Activated T-helper 17 cell treated with anti-CD3 and anti-CD28 coated beads, Interleukin-2, amount 50 U/mL, for 72 hours (primary cell): Measurements from ENCODE around the gene MRPL44. TPM values are rescaled to one million over a fixed set of nuclear protein-coding genes. Genes with fewer than 3 reads are reported as not detected.

ENCODE experiments used
- ATAC-seq: fragments of 150-1000 bp; cut with Tn5 transposase; replicated peaks from 2 replicates; pipeline ENCODE4 v1.10.0; 2021; ENCODE audit warnings: mild to moderate bottlenecking, moderate library complexity
- H3K27ac Mint-ChIP-seq: one replicate; pipeline ENCODE4 v1.8.0; 2022; ENCODE audit warnings: mixed read lengths
- H3K27me3 Mint-ChIP-seq: one replicate; pipeline ENCODE4 v1.8.0; 2022; ENCODE audit warnings: mixed read lengths
- H3K36me3 Mint-ChIP-seq: one replicate; pipeline ENCODE4 v1.8.0; 2022; ENCODE audit warnings: low read depth, mild to moderate bottlenecking, mixed read lengths
- H3K4me1 Mint-ChIP-seq: one replicate; pipeline ENCODE4 v1.8.0; 2022; ENCODE audit warnings: mixed read lengths
- H3K4me3 Mint-ChIP-seq: one replicate; pipeline ENCODE4 v1.8.0; 2022; ENCODE audit warnings: mild to moderate bottlenecking, mixed read lengths
- H3K9me3 Mint-ChIP-seq: one replicate; pipeline ENCODE4 v1.8.0; 2022; ENCODE audit warnings: mixed read lengths
- total RNA-seq, 2 donors: library from RNA; stranded (reverse); gene quantifications; one replicate each; pipeline ENCODE4 v1.2.3, GENCODE V29; 2022

The MRPL44 gene
- total RNA-seq, 2 donors from 2014 or later: 40.3 to 42.0 TPM

DNA sequence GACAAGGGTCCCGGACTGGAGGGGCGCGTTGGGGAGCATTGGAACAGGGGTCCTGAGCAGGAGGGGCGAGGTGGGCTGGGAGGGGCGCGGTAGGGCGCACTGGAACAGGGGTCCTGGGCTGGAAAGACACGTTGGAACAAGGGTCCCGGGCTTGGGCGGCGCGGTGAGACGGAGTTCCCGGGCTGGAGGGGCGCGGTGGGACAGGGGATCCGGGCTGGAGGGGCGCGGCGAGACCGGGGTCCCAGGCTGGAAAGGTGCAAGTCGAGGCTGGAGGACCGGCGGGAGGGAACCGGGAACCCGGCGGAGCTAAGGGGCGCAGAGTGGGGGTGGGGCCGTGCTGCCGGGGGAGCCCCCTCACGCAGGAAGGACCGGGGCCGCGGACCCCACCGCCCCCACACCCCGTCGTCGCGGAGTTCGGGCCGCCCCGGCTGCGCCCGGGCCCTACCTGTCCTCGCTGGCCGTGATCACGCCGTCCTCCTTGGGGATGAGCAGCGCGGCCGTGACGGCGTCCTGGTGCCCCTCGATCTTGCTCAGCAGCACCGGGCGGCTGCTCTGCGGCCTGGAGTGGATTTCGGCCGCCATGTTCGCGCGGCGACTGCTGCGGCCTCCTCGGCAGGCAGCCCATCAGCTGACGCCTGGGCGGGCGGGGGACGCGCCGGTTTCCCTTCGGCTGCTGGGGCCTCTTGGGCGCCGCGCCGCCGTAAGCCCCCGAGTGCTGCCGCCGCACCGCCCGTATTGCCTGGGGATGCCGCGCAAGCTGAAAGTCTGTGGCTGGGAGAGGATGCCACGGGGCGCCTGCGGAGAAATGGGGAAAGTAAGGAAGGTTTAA, 12.3 kb upstream of the MRPL44 start, which contains the start of gene WDFY1:
WDFY1 (minus strand) TSS at position 633 of the 829 bp plus-strand sequence; CDS start at position 582, 51 bp downstream.
- Mint-ChIP-seq H3K9me3 (peaks cover 4% of the 10 kb centered on the region), H3K4me1 (peaks cover 41% of the 10 kb centered on the region), H3K27me3 (no peaks in the 10 kb centered on the region), H3K4me3 (peak within 1 kb of the TSS; percentile 90), H3K27ac (peak within 1 kb of the TSS; percentile 91), H3K36me3 (peaks cover 32% of the 10 kb centered on the region)
- peak; percentile 52 for ATAC-seq

DNA sequence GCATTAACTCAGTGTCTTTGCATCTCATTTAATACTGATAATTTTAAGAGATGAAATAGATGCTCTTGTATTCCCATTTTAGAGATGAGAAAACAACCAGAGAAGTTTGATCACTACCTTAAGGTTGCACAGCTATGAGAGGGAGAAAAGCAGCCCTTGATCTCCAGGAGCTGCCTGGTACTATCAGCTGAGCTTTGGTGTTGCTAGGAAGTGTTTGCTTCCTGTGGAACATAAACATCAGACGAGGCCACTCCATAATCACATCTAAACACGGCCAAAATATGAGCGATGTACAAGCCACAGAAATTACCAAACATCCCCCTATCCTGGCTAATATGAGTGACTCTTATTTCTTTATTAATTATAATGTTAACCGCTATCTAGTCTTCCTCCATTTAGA, 11.5 kb upstream of the MRPL44 start:
- H3K9me3 Mint-ChIP-seq: peaks cover 4% of the 10 kb centered on the region
- H3K4me1 Mint-ChIP-seq: peaks cover 46% of the 10 kb centered on the region
- H3K4me3 Mint-ChIP-seq: peak overlapping the region; percentile 90
- peaks cover 31% of the 10 kb centered on the region for H3K36me3 Mint-ChIP-seq
- ATAC-seq: no peak
- H3K27ac Mint-ChIP-seq: peak overlapping the region; percentile 91
- H3K27me3 Mint-ChIP-seq: no peaks in the 10 kb centered on the region

DNA sequence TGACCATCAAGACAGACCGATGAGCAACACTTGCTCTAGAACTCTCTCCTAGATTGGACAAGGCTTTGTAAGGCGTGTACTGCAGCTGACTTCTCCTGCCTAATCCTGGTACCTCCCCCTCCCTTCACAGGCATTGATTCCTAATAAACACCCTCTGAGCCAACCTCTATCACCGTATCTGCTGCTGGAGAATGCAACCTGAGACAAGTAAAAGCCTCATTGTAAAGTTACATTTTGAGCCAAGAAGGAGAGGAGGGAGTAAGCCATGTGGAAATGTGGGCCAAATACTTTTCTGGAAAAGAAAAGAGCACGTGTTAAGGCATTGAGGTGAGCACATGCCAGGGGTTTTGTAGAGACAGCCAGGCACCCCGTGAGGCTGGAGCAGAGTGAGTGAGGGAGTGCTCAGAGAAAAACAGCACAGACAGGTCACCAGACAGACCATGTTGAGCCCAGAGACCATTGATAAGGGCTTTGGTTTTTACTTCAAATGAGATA, 9.5 kb upstream of the MRPL44 start:
- Mint-ChIP-seq H3K9me3 (no peaks in the 10 kb centered on the region), H3K4me3 (peak overlapping the region; percentile 28), H3K27ac (peak overlapping the region; percentile 74), H3K4me1 (peaks cover 42% of the 10 kb centered on the region), H3K27me3 (no peaks in the 10 kb centered on the region), H3K36me3 (peaks cover 19% of the 10 kb centered on the region)
- ATAC-seq: no peak

DNA sequence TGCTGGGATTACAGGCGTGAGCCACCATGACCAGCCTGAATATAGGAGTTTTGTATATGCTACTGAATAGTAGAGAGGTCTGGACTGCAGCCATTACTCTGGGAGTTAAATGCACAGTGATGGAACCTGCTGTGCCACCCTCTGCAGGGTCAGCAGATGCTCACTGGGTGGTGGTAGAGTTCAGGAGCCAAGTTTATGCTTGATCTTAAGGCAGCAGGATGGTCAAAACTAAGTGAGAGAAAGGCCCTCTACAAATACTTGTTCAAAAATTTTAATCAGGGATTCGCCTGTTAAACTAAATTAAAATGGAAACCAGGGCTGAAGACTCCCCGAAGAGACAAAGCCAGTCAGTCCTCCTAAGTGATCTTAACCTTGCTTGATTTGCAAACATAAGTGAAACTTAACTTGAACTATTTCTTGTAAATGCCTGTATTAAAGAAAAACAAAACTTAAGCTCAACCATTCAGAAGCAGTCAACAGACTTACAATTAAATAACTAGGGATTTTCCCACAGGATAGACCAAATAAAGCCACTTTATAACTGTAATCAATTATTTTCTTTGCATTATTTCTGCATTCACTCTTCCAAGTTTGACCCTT, 7.9 kb upstream of the MRPL44 start:
- H3K27ac Mint-ChIP-seq: peak overlapping the region; percentile 69
- ATAC-seq: no peak
- no peaks in the 10 kb centered on the region for H3K27me3 Mint-ChIP-seq
- H3K36me3 Mint-ChIP-seq: peaks cover 4% of the 10 kb centered on the region
- no peaks in the 10 kb centered on the region for H3K9me3 Mint-ChIP-seq
- H3K4me1 Mint-ChIP-seq: peaks cover 37% of the 10 kb centered on the region
- H3K4me3 Mint-ChIP-seq: peak overlapping the region; percentile 47

DNA sequence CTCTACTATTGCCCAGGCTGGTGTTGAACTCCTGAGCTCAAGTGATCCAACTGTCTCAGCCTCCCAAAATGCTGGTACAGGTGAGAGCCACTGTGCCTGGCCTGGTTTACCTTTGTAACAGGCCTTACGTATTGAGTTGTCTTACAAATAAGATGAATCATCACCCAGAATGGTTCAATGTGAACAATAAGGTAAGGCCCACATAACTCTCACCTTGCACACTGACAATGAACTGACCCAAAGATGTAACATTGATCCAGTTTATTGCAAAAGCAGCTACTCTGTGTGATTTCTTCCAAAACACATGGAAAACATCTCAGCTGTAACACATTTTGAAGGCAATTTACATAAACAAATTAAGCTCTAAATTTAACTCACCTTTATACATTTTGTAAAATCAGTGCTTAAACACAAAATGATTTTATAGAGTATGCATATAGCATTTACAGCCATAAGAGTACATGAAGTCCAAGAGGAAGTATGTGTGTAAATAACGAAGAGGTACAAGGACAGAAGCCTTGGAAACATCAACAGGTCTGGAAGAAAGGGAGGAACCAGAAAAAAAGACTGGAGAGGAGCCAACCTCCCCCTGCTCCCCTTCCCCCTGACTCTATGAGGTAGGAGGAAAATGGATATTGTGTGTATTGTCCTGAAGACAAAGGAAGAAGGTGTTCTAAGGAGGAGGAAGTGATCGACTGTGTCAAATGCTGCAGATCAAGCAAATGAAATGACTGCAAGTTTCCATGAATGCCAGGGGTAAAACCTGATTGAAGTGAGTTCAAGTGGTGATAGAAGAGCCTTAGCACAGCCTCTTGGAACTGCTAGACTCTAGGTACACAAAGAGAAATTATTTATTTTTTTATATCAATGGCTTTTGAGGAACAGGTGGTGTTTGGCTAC, 6.6 kb upstream of the MRPL44 start:
- ATAC-seq: peak; percentile 33
- Mint-ChIP-seq H3K27ac (peak overlapping the region; percentile 69), H3K9me3 (no peaks in the 10 kb centered on the region), H3K4me1 (peaks cover 37% of the 10 kb centered on the region), H3K27me3 (no peaks in the 10 kb centered on the region), H3K36me3 (no peaks in the 10 kb centered on the region), H3K4me3 (peak overlapping the region; percentile 47)

DNA sequence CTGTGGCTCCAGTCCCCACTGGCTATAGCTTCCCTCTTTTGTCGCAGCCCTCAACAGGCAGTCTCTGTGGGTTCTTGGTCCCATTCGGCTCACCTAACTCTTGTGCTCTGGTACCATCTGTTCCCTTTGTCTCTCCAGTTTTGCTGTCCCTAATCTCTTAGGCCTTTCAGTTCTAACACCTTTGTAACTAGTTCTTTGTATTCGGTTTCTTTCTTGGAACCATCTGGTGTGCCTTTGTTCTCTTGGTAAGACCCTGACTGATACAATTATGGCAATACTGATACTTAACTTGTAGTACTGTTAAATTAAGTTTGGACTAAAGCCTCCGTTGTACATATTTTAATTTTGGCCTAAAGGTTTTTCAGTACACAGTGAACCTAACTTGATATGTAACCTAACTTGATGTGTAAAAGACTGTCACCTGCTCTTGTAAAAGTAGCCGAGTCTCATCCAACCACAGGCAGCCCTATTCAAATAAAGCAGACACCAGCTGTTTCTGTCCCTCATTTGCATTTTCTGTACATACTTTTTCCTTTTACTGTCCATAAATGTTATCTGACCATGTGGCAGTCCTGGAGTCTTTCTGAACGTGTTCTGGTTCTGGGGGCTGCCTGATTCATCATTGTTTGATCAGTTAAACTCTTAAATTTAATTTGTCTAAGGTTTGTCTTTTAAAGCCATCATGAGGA, 4.8 kb upstream of the MRPL44 start:
- Mint-ChIP-seq H3K4me3 (no peak overlapping the region), H3K36me3 (peaks cover 5% of the 10 kb centered on the region), H3K9me3 (no peaks in the 10 kb centered on the region), H3K27me3 (no peaks in the 10 kb centered on the region), H3K27ac (no peak overlapping the region), H3K4me1 (peaks cover 33% of the 10 kb centered on the region)
- ATAC-seq: no peak

DNA sequence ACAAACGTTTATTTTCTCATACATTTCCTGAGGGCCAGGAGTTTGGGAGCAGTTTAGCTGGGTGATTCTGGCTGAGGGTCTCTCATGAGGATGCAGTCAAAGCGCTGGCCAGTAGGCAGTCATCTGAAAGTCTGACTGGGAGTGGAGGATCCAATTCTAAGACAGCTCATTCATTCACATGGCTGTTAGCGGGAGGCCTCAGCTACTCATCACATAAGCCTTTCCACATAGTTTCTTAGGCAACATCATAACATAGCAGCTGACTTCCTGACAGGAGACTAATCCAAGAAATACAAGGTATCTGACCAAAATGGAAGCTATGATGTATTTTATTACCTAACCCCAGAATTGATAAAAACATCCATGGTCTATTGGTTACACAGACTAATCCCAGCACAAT, 2.9 kb upstream of the MRPL44 start:
- H3K4me3 Mint-ChIP-seq: no peak overlapping the region
- H3K36me3 Mint-ChIP-seq: peaks cover 16% of the 10 kb centered on the region
- H3K4me1 Mint-ChIP-seq: peaks cover 19% of the 10 kb centered on the region
- no peak for ATAC-seq
- no peaks in the 10 kb centered on the region for H3K27me3 Mint-ChIP-seq
- no peak overlapping the region for H3K27ac Mint-ChIP-seq
- no peaks in the 10 kb centered on the region for H3K9me3 Mint-ChIP-seq

DNA sequence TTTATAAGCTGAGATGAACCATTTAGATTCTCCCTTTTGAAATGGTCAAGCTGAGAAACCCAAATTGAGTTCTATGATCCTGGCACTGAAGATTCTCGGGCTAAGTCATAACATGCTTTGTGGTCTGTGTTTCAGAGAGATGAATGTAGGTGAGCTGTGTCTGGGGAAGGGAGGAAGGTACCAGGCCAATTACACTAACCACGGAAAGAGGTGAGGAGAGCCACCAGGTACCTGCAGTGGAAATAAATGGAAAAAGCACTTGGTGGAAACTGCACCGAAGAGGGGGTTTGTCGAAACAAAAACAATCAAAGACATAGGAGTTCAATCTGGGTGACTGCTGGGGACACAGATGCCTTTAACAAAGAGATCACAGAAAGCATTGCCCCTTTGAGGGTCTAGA, 963 bp upstream of the MRPL44 start:
- Mint-ChIP-seq H3K4me1 (peaks cover 11% of the 10 kb centered on the region), H3K27me3 (no peaks in the 10 kb centered on the region), H3K4me3 (peak overlapping the region; percentile 97), H3K27ac (peak overlapping the region; percentile 60), H3K9me3 (no peaks in the 10 kb centered on the region), H3K36me3 (peaks cover 35% of the 10 kb centered on the region)
- ATAC-seq: peak; percentile 67

DNA sequence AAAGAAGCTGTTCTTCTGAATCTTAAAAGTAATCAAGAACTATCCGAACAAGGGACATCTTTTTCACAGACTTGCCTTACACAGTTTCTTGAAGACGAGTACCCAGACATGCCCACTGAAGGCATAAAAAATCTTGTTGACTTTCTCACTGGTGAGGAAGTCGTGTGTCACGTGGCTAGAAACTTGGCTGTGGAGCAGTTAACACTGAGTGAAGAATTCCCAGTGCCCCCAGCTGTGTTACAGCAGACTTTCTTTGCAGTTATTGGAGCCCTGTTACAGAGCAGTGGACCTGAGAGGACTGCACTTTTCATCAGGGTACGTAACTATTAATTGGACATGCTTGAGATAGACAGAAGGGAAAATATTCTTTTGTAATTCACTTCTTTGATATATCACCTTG, 2.4 kb downstream of the MRPL44 start:
- Mint-ChIP-seq H3K4me1 (peaks cover 21% of the 10 kb centered on the region), H3K27ac (peak overlapping the region; percentile 16), H3K27me3 (no peaks in the 10 kb centered on the region), H3K36me3 (peaks cover 66% of the 10 kb centered on the region), H3K9me3 (no peaks in the 10 kb centered on the region), H3K4me3 (peak overlapping the region; percentile 97)
- no peak for ATAC-seq

DNA sequence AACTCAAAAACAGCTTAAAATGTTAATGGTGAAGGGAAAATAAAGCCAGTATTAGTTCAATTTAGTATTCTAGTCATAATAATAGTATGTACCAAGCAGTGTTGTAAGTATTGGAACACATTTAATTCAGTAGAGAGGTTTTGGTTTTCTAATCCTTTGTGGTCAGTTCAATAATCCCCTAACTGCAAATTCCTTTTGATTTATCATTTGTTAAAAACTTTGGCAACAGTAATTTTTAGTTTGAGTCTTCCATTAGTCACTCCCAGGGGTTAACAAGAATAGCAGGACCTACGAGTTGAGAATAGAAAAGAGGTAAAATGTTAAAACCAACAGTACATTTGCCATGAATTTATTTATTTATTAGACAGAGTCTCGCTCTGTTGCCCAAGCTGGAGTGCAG, 10.7 kb downstream of the MRPL44 start:
- Mint-ChIP-seq H3K36me3 (peaks cover 64% of the 10 kb centered on the region), H3K4me1 (peaks cover 4% of the 10 kb centered on the region), H3K27me3 (no peaks in the 10 kb centered on the region), H3K27ac (no peak overlapping the region), H3K9me3 (no peaks in the 10 kb centered on the region), H3K4me3 (no peak overlapping the region)
- no peak for ATAC-seq

DNA sequence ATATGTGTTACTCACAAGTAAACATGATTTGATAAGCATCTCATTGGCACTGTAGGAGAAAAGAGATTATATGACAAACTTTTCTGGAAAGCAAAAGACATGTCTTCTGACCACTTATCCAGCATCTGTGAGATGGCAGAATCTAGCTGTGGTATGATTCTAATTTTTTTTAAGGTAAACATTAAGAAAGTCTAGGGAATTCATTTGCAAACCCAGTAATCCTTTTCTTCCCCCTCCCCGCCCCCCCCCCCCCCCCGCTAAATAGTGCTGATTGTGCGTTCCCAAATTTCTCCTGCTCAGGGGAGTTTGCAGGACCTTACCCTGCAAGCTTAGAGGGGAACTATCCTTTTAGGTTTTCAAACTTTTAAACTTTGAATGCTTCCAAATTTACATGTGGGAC, 12.1 kb downstream of the MRPL44 start:
- Mint-ChIP-seq H3K4me3 (no peak overlapping the region), H3K27ac (no peak overlapping the region), H3K27me3 (no peaks in the 10 kb centered on the region), H3K4me1 (peaks cover 4% of the 10 kb centered on the region), H3K9me3 (no peaks in the 10 kb centered on the region), H3K36me3 (peaks cover 53% of the 10 kb centered on the region)
- ATAC-seq: no peak

DNA sequence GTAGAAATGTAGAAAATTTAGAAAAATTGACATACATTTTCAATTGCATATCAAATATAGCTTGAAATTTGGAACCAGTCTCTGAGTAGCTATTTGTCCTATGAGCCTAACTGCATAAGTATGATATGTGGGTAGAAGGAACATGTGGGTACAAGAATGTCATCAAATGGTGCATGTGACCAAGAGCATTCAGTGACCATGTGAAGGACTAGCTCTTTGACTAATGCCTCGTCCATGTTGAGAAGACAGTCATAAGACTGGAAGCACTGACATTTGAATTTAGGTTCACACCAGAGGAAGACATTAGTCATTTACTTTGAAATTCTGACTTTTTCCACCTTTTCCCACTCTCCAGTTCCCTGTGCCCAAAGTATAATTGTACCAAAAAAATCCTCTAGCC, 12.6 kb downstream of the MRPL44 start:
- Mint-ChIP-seq H3K36me3 (peaks cover 47% of the 10 kb centered on the region), H3K9me3 (no peaks in the 10 kb centered on the region), H3K4me3 (no peak overlapping the region), H3K27me3 (no peaks in the 10 kb centered on the region), H3K4me1 (peaks cover 4% of the 10 kb centered on the region), H3K27ac (no peak overlapping the region)
- ATAC-seq: peak; percentile 46

DNA sequence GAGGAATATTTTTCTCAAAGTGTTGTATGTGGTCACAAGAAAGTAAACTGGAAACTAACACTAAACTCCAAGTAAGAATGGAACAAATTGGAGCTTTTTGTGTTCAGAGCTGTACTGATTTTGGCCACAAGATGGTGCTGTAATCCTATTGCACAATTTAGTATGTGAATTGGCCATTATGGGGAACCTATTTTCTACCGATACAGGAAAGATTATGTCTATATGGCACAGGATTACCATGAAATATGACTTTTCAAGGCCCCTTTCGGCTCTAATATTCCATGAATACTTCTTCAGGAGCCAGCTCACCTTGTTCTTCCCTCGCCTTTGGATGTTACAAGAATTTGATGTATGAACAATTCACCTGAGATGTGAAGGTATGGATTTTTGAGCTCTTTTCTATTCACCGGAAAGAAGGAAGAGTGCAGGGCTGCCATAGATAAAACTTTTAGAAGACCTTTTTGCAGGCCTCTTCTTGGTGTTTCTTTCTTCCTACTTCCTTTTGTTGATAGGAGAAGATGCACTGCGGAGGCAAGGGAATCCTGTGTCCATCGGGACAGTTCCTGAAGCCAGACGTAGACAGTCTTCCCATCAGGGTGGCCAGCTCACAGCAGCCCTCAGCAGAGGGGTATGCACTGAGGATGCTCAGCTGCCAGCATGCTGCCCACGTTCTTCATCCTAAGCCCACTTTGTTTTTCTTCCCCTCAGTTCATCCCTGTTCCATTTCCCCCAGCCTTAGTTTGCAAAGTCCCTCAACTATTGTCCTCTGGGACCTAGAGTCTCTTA, 13.3 kb downstream of the MRPL44 start:
- Mint-ChIP-seq H3K27ac (peak overlapping the region; percentile 7), H3K36me3 (peaks cover 40% of the 10 kb centered on the region), H3K4me1 (peaks cover 4% of the 10 kb centered on the region), H3K27me3 (no peaks in the 10 kb centered on the region), H3K4me3 (no peak overlapping the region), H3K9me3 (no peaks in the 10 kb centered on the region)
- peak; percentile 56 for ATAC-seq
